IMR-90 (cell line): Measurements from ENCODE around the gene PRDX5. TPM values are rescaled to one million over a fixed set of nuclear protein-coding genes. Genes with fewer than 3 reads are reported as not detected.

ENCODE experiments used
- ATAC-seq: fragments of 200-7000 bp; cut with Tn5 transposase; 2 replicates; pipeline ENCODE4 v1.9.1; 2020; ENCODE audit warnings: low read depth, mild to moderate bottlenecking, moderate library complexity
- BruUV-seq: library from RNA; stranded (reverse); fragments of 400-500 nt; replicated peaks from 2 replicates; lab custom pipeline; 2021; lab: Mats Ljungman, UMichigan
- CTCF ChIA-PET: fragments of 300-600 bp; formaldehyde crosslinking; extraction: SDS; loops from one replicate; lab custom pipeline; 2021; ENCODE audit warnings: antibody characterized with exemption; lab: Yijun Ruan, JAX
- POLR2A ChIA-PET: fragments of 300-600 bp; sonication (Branson Sonifier 250); formaldehyde crosslinking; loops from one replicate; lab custom pipeline; 2022; ENCODE audit warnings: antibody characterized with exemption; ENCODE audit not compliant: unreplicated experiment; lab: Charles Lee
- DNase-seq: peaks from one replicate; pipeline ENCODE4 v3.0.0; 2013
- H2AFZ ChIP-seq: replicated peaks from 2 replicates; pipeline ENCODE3; 2013; ENCODE audit warnings: low read length, mild to moderate bottlenecking; ENCODE audit not compliant: poor library complexity
- H2AK5ac ChIP-seq: 2 replicates; pipeline ENCODE4 v1.6.1; 2013; ENCODE audit warnings: low read depth, low read length, inconsistent platforms
- H2AK9ac ChIP-seq: replicated peaks from 2 replicates; pipeline ENCODE3; 2013; ENCODE audit warnings: mild to moderate bottlenecking, low read depth, low read length, moderate library complexity; ENCODE audit not compliant: poor library complexity
- H2BK120ac ChIP-seq: 2 replicates; pipeline ENCODE4 v1.6.1; 2013; ENCODE audit warnings: low read depth, low read length, inconsistent platforms
- H2BK15ac ChIP-seq: 3 replicates; pipeline ENCODE4 v1.6.1; 2013; ENCODE audit warnings: low read depth, low read length, inconsistent platforms
- H2BK20ac ChIP-seq: 2 replicates; pipeline ENCODE4 v1.6.1; 2013; ENCODE audit warnings: low read depth, mild to moderate bottlenecking, inconsistent platforms, low read length, moderate library complexity
- H2BK5ac ChIP-seq: 2 replicates; pipeline ENCODE4 v1.6.1; 2013; ENCODE audit warnings: mild to moderate bottlenecking, low read depth, low read length, inconsistent platforms; ENCODE audit not compliant: poor library complexity, severe bottlenecking
- H3K14ac ChIP-seq: replicated peaks from 2 replicates; pipeline ENCODE4 v1.6.1; 2013; ENCODE audit warnings: low read depth, low read length, inconsistent platforms
- H3K18ac ChIP-seq: 2 replicates; pipeline ENCODE4 v1.6.1; 2013; ENCODE audit warnings: low read depth, low read length, control low read depth
- H3K23ac ChIP-seq: 2 replicates; pipeline ENCODE4 v1.6.1; 2013; ENCODE audit warnings: low read depth, low read length, inconsistent platforms
- H3K27ac ChIP-seq: 2 replicates; pipeline ENCODE4 v1.5.1; 2013; ENCODE audit warnings: mild to moderate bottlenecking, control low read depth, low read length; ENCODE audit not compliant: insufficient read depth
- H3K27me3 ChIP-seq: 2 replicates; pipeline ENCODE4 v1.6.1; 2013; ENCODE audit warnings: low read length; ENCODE audit not compliant: control insufficient read depth, insufficient read depth
- H3K36me3 ChIP-seq: 2 replicates; pipeline ENCODE4 v1.6.1; 2013; ENCODE audit warnings: low read length, mixed read lengths; ENCODE audit not compliant: control insufficient read depth, insufficient read depth
- H3K4ac ChIP-seq: 2 replicates; pipeline ENCODE4 v1.6.1; 2013; ENCODE audit warnings: low read depth, low read length, inconsistent platforms
- H3K4me1 ChIP-seq: 2 replicates; pipeline ENCODE4 v1.6.1; 2013; ENCODE audit warnings: low read length, mixed read lengths; ENCODE audit not compliant: control insufficient read depth, insufficient read depth
- H3K4me2 ChIP-seq: 2 replicates; pipeline ENCODE4 v1.6.1; 2013; ENCODE audit warnings: low read depth, mild to moderate bottlenecking, control low read depth, low read length, moderate library complexity
- H3K4me3 ChIP-seq: 2 replicates; pipeline ENCODE4 v1.5.1; 2013; ENCODE audit warnings: low read depth, mild to moderate bottlenecking, control low read depth, low read length, moderate library complexity; ENCODE audit not compliant: insufficient read depth
- H3K56ac ChIP-seq: 2 replicates; pipeline ENCODE4 v1.6.1; 2013; ENCODE audit warnings: low read length, inconsistent platforms; ENCODE audit not compliant: insufficient read depth; ENCODE audit errors: extremely low read depth
- H3K79me1 ChIP-seq, 2 experiments: 2 replicates each; pipeline ENCODE4 v1.6.1; 2013; ENCODE audit warnings: low read length in 2 of 2, inconsistent platforms in 1 of 2, low read depth in 1 of 2
- H3K9ac ChIP-seq: 2 replicates; pipeline ENCODE4 v1.6.1; 2013; ENCODE audit warnings: low read depth, low read length, control low read depth
- H3K9me1 ChIP-seq: 2 replicates; pipeline ENCODE4 v1.6.1; 2013; ENCODE audit warnings: low read length, inconsistent platforms; ENCODE audit not compliant: insufficient read depth
- H3K9me3 ChIP-seq: 2 replicates; pipeline ENCODE4 v1.6.1; 2013; ENCODE audit warnings: low read length; ENCODE audit not compliant: control insufficient read depth, insufficient read depth
- H4K20me1 ChIP-seq: 2 replicates; pipeline ENCODE4 v1.6.1; 2013; ENCODE audit warnings: low read length, inconsistent platforms; ENCODE audit not compliant: insufficient read depth
- H4K5ac ChIP-seq: 2 replicates; pipeline ENCODE4 v1.6.1; 2013; ENCODE audit warnings: mild to moderate bottlenecking, low read depth, low read length, control low read depth
- H4K8ac ChIP-seq, 2 experiments: 2 replicates each; pipeline ENCODE4 v1.6.1; 2013; ENCODE audit warnings: low read depth in 2 of 2, low read length in 2 of 2, control low read depth in 1 of 2, inconsistent platforms in 1 of 2
- H4K91ac ChIP-seq: 2 replicates; pipeline ENCODE4 v1.6.1; 2013; ENCODE audit warnings: low read depth, low read length, inconsistent platforms; ENCODE audit not compliant: insufficient read depth
- NFE2L2 ChIP-seq: fragments of 150-350 bp; IDR thresholded peaks from 2 replicates; pipeline ENCODE4 v1.6.1; 2016; ENCODE audit warnings: low read depth, mild to moderate bottlenecking, low read length
- WGBS, 2 experiments: methylation state at CpG; one replicate each; pipeline versions ENCODE4 v1.1.5 to v1.1.7; 2013; ENCODE audit warnings: missing lambda C conversion rate in 2 of 2; ENCODE audit not compliant: insufficient read length in 1 of 2; ENCODE audit errors: extremely low coverage in 2 of 2; 5-methylcytosine and 5-hydroxymethylcytosine counted together
- dilution Hi-C: fragments of 300-500 bp; cut with HindIII; formaldehyde crosslinking; loops from one replicate; pipeline ENCODE4 v1.14.3; 2018; ENCODE audit warnings: low sequenced_read_pairs; ENCODE audit not compliant: unreplicated experiment
- in situ Hi-C: fragments of 300-500 bp; cut with MboI; formaldehyde crosslinking; loops from 3 replicates; pipeline ENCODE4 v1.14.3; 2019; ENCODE audit warnings: low sequenced_read_pairs, inconsistent platforms, mixed read lengths
- intact Hi-C: fragments of 100-400 bp; cut with micrococcal nuclease; formaldehyde crosslinking; loops from 2 replicates; pipeline ENCODE4 v1.10.0; 2022
- polyA plus RNA-seq, 3 experiments: library from polyadenylated mRNA; depleted of rRNA; stranded (reverse); fragments of >200 nt; gene quantifications; 2 replicates each; pipeline ENCODE4 v1.2.3, GENCODE V29; 2012; ENCODE audit warnings: low replicate concordance in 1 of 3
- total RNA-seq: library from RNA; depleted of rRNA; stranded (reverse); fragments of >200 nt; gene quantifications from 2 replicates; pipeline ENCODE4 v1.2.3, GENCODE V29; 2012

The PRDX5 gene
- total and polyA plus RNA-seq, 2 of the 4 experiments (the other 2 are of a cell fraction): 120 to 292 TPM

GRCh38 chr11:64291752-64292459 is 26.0 kb upstream of the PRDX5 start:
- H2AFZ ChIP-seq: peak overlapping the region; percentile 72
- H3K14ac ChIP-seq: no peak overlapping the region
- ChIA-PET POLR2A (no interaction called here), CTCF (interaction anchor here (1.1 kb wide), 1 partner anchor 9 kb away, joined by 5 read pairs; no protein-coding TSS in a partner anchor)
- DNase-seq: no peak
- H4K91ac ChIP-seq: no peak overlapping the region
- H3K23ac ChIP-seq: no peak overlapping the region
- no peak overlapping the region for H2BK15ac ChIP-seq
- H3K79me1 ChIP-seq: peaks cover 0 to 4% of the 10 kb centered on the region in 2 experiments; a peak in 1 of 4 replicates
- H2BK120ac ChIP-seq: no peak overlapping the region
- no peak overlapping the region for H3K27ac ChIP-seq
- ATAC-seq: peak; percentile 31
- peak overlapping the region; percentile 24 for H3K4me3 ChIP-seq
- no peak overlapping the region for H3K4ac ChIP-seq
- H2BK20ac ChIP-seq: no peak overlapping the region
- H3K4me1 ChIP-seq: peaks cover 4% of the 10 kb centered on the region; the same call in 1 of the 2 replicates
- no peaks in the 10 kb centered on the region for H3K36me3 ChIP-seq
- H3K9me1 ChIP-seq: no peaks in the 10 kb centered on the region
- no TSS peak for BruUV-seq
- no peaks in the 10 kb centered on the region for H3K9me3 ChIP-seq
- H4K20me1 ChIP-seq: peaks cover 5% of the 10 kb centered on the region; the same call in 1 of the 2 replicates
- WGBS, 2 experiments: 2% methylated on average over 56 of the region's 96 CpGs; no CpG with 5 or more reads in 1 of the 2 experiments
- no peak overlapping the region for H2AK9ac ChIP-seq
- H3K4me2 ChIP-seq: peak overlapping the region; percentile 45
- dilution Hi-C loops: no loop called here
- H3K18ac ChIP-seq: no peak overlapping the region
- no peak overlapping the region for H3K56ac ChIP-seq
- H3K9ac ChIP-seq: no peak overlapping the region
- in situ Hi-C loops: no loop called here
- H4K5ac ChIP-seq: no peak overlapping the region
- H2BK5ac ChIP-seq: no peak overlapping the region
- H2AK5ac ChIP-seq: no peak overlapping the region
- no peak for TF ChIP-seq NFE2L2
- no peak overlapping the region for H4K8ac ChIP-seq
- intact Hi-C loops: no loop called here
- H3K27me3 ChIP-seq: peaks cover 66% of the 10 kb centered on the region
